GM18951 (cell line): Measurements from ENCODE around the gene LAMA2.

ENCODE experiments used
- POLR2A ChIP-seq: IDR thresholded peaks from 4 replicates; pipeline ENCODE4 v1.6.1; 2011; ENCODE audit warnings: mild to moderate bottlenecking; ENCODE audit not compliant: insufficient read length, insufficient read depth; ENCODE audit errors: extremely low read depth
- in situ Hi-C: fragments of 300-500 bp; cut with MboI; formaldehyde crosslinking; loops from one replicate; pipeline ENCODE4 v1.12.0; 2022; ENCODE audit warnings: low sequenced_read_pairs, mixed read lengths, inconsistent platforms; ENCODE audit not compliant: unreplicated experiment

Gene LAMA2

DNA sequence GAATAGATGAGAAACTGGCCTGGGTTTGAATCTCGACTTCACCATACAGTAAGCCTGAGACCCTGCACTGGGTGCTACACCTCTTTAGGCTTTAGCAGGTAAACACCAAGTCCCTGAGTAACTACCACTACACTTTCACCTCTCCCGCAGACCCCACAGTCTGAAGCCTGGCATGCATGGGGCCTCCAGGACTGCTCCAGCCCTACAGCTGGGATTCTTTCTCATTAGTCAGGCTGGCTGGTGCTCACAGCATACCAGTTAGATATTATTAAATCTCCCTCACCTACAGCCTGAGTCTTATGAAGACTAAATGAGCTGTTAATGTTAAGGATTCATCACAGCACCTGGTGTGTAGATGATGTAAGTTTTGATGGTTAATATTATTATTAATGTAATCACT, 438.4 kb downstream of the LAMA2 start:
- in situ Hi-C loops: no loop called here
- no peak for TF ChIP-seq POLR2A

DNA sequence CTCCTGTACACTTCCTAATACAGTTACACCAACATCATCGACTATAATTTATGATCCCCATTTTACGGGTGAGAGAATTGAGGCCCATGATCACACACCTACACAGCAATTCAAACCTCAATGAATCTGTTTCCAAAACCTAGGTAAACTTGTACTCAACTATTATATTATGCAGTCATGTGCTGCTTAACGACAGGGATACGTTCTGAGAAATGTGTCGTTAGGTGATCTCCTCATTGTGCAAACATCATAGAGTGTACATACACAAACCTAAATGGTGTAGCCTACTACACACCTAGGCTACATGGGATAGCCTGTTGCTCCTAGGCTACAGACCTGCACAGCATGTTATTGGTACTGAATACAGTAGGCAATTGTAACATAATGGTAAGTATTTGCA, 441.4 kb downstream of the LAMA2 start:
- no peak for TF ChIP-seq POLR2A
- in situ Hi-C loops: no loop called here

DNA sequence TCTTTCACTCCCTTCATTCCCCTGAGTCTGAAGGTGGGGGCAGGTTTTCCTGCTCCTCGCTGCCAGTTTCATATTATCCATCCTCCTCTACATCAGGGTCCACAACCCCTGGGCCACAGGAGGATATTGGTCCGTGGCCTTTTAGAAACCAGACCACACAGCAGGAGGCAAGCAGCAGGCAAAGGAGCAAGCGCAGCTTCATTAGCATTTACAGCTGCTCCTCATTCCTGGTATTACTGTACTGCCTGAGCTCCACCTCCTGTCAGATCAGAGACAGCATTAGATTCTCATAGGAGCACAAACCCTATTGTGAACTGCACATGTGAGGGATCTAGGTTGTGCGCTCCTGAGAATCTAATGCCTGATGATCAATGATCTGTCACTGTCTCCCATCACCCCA, 446.7 kb downstream of the LAMA2 start:
- TF ChIP-seq POLR2A: no peak
- in situ Hi-C loops: no loop called here

DNA sequence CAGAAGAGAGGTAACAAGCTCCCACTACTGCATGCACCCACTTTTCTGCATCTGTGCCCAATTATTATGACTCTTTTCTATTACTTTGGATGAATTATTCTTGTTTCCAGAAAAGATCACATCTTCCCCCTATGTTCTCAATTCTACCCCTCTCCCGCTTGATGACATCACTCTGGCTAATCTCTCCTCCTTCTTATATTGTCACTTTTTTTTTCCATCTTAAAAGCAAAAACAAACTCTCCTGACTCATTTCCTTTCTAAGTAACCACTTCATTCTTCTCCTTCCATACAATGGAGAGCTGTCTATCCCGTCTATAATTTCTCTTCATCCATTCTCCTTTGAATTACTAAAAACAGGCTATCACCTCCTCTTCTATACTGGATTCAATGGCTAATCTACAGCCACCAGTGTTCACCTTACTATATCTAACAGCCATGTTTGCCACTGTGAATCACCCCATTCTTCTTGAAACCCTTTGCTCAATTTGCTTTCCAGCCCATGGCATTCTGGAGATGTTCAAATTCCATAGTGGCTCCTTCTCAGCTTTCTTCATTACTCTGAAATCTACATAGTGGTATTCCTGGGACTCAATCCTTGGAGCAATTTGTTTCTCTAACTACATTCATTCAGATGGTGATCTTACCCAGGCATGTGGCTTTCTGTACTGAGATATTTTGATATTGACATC, 448.7 kb downstream of the LAMA2 start:
- no peak for TF ChIP-seq POLR2A
- in situ Hi-C loops: no loop called here

DNA sequence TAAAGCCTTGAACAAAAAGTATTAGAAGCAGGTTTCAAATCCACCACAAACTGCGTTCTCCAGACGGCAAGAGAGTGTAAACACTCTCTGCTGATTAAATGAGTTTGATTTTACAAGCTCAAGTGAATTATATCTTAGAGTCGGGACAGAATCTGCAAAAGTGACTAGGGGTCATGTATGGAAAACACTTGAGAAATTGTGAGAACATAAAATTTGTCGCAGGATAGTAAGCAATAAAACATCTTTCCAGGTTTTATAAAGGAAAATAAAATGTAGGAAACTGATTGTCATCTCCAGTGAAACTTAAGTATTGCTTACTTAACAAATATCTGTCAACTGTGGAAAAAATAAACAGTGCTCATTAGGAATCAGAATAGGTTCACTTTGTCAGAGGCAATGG, 452.9 kb downstream of the LAMA2 start:
- in situ Hi-C loops: no loop called here
- TF ChIP-seq POLR2A: no peak

DNA sequence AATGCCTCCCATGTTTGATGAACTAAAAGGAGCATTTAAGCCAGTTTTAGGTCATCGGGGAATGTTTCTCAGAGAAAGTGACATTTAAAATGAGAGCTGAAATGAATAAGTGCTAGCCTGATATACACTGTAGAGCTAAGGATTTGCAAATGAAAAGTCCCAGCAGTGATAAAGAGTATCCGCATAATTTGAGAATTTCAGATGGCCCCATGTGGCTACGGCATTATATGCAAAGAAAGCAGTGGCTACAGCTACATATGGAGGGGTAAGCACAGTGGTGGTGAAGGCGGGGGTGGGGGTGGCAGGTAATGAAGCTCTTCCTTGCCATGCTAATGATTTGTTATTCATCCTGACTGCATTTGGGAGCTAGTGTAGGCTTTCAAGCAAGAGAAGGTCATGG, 455.7 kb downstream of the LAMA2 start:
- in situ Hi-C loops: no loop called here
- no peak for TF ChIP-seq POLR2A

DNA sequence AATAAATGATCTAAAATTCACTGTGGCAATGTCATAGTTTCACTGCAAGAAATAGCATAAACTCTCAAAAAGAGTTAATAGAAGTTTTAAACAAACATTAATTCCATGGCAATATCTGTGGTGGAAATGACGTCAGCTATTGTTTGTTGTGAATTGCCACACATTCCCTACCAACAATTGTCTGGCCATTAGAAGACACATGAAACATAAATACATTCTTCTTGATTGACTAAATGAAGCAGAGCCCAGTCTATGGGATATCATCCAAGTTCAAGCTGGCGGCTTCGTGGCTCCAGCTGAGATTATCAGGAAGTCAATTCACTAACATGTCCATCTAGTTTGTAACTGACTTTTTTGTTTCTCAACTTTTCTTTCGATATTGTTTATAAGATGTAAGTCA, 458.0 kb downstream of the LAMA2 start:
- in situ Hi-C loops: no loop called here
- TF ChIP-seq POLR2A: no peak

DNA sequence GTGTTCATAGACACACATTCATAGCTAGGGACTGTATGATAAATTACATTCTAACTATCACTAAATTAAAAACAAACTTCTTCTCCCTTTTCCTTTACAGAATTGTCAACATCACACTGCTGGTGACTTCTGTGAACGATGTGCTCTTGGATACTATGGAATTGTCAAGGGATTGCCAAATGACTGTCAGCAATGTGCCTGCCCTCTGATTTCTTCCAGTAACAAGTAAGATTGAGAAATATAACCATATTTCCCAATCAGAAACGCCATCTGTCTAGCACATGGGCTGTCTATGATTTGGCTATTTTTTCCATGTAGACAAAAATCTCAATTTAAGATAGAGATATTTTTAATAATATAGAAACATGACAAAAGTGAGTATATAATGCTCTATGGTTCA, 459.3 kb downstream of the LAMA2 start:
- in situ Hi-C loops: no loop called here
- TF ChIP-seq POLR2A: no peak

DNA sequence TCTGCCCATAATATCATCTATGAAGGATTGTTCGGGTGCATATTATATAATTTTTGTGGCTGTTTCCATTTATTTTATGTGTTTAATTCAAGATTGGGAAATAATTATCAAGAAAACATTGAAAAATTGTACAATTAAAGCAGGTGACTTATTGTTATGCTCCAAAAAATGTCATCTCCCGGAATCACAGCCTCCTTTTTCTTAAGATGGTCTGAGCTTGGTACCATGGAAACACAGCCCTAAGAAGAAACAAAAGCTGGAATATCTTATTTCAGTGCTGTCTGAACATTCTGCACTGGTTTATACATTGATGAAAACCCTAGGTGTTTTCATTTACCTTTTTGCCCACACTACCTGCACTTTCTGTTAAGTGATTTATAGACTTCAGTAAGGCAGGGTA, 459.9 kb downstream of the LAMA2 start:
- no peak for TF ChIP-seq POLR2A

DNA sequence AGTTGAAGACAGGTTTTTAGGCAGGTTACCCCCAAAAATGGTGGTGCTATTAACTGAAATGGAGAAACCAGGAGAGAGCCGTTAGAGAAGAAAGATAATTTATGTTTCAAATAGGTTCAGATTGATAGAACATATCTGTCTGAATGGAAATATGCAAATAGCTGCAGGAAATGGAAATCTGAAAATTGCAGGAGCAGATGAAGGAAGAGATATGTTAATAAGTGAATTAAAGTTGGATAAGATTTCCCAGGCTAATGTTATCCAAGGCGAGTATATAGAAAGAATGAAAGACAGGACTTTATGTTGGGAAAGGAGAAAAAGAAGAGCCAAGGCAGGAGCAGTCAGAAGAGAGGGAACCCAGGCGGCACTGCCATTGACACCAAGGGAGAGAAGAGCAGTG, 461.4 kb downstream of the LAMA2 start:
- no peak for TF ChIP-seq POLR2A
- in situ Hi-C loops: no loop called here

More for the DNA sequence above, 459.9 kb downstream of the LAMA2 start:
- in situ Hi-C loops: no loop called here

DNA sequence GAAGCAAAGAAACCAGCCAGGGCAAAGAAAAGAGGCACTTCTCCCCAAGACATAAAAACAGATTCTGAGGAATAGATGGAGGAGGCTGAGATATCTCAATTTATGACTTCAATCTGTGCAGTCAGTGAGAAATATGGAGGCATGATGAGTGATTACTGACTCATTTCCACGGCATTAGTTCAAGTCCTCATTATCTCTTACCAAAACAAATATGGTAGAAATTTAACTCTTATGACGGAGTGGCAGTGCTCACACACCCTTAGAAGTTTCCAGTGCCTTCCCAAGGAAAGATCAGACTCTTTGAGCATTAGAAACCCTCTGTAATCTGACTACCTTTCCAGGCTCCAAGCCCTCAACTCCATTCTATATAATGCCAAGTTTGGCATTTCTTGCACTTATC, 463.0 kb downstream of the LAMA2 start:
- in situ Hi-C loops: no loop called here
- TF ChIP-seq POLR2A: no peak

DNA sequence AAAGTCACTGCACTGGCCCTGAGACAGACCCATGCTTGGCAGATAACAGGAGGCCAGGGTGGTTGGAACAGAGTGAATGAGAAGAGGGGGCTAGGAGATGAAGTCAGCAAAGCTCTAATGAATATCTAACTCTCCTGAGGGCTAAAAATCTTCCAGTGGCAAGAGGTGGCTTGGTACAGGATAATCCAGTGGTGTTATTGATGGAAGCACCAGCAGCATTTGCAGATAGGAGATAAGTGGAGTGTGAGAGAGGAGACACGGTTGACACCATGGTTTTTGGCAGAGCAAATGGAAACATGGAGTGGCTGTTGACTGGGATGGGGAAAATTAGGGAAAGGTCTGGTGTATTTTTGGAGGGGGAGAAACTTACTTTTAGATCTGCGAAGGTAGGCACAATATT, 464.0 kb downstream of the LAMA2 start:
- in situ Hi-C loops: no loop called here
- no peak for TF ChIP-seq POLR2A

DNA sequence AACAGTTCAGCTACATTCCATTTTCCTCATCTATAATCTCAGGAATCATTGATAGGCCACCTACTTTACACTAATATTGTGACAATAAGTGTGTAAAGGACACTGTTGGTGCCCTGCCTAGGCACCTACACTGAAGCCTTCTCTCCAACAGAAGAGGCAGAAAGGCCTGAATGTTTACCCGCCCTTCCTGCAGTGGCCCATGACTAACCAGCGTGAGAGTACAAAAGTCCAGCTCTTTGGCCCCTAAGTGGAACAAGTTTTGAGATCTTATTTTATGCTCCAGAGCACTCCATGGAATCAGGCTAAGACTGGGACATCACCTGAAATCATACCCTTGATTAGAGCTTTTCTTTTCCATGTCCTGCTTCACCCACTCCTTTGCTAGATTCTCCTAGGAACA, 467.3 kb downstream of the LAMA2 start:
- TF ChIP-seq POLR2A: no peak
- in situ Hi-C loops: no loop called here

DNA sequence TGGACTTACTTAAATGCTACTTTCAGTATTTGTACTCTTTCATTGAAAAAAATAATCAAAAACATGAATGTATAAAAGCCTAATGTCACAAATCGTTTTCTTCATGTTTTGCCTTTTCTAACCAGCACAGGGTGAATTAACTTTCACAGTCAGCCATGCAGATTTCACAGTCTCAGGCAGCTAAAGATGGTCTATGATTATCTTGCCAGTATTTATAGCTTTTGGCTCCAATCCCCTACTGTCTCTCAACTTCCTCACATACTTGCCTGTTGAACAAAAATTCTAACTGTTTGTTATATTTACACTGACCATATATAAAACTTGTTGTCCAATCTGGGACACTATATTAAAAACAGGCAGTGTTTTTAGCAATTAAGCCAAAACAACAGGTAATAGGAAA, 468.9 kb downstream of the LAMA2 start:
- no peak for TF ChIP-seq POLR2A
- in situ Hi-C loops: no loop called here

DNA sequence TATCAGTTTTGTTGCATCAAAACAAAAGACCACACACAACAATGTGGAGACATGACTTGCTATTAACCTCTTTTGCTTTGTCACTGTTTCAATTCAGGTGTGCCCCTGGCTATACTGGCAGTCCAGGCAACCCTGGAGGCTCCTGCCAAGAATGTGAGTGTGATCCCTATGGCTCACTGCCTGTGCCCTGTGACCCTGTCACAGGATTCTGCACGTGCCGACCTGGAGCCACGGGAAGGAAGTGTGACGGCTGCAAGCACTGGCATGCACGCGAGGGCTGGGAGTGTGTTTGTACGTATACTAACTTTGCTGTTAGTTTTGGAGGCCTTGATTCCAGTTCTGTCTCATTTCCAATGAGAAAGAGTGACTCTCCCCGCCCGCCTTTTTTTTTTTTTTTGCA, 470.1 kb downstream of the LAMA2 start:
- TF ChIP-seq POLR2A: no peak
- in situ Hi-C loops: no loop called here
